Mesothelial cell of epicardium (in vitro differentiated cells): Measurements from ENCODE around the gene XDH. TPM values are rescaled to one million over a fixed set of nuclear protein-coding genes. Genes with fewer than 3 reads are reported as not detected.

Experiments used
- DNase-seq, 2 experiments: peaks; one replicate each; pipeline ENCODE4 v3.0.0; 2021; ENCODE audit warnings: low spot score in 2 of 2; ENCODE audit not compliant: unreplicated experiment in 2 of 2
- H3K27ac Mint-ChIP-seq: 2 replicates; pipeline ENCODE4 v1.8.0; 2021; ENCODE audit warnings: mixed read lengths
- H3K27me3 Mint-ChIP-seq: 2 replicates; pipeline ENCODE4 v1.8.0; 2021; ENCODE audit warnings: low read depth, mixed read lengths
- H3K36me3 Mint-ChIP-seq: 2 replicates; pipeline ENCODE4 v1.8.0; 2021; ENCODE audit warnings: mixed read lengths
- H3K4me1 Mint-ChIP-seq: 2 replicates; pipeline ENCODE4 v1.8.0; 2021; ENCODE audit warnings: mixed read lengths
- H3K4me3 Mint-ChIP-seq: 2 replicates; pipeline ENCODE4 v1.8.0; 2021; ENCODE audit warnings: mild to moderate bottlenecking, moderate library complexity, mixed read lengths
- H3K9me3 Mint-ChIP-seq: 2 replicates; pipeline ENCODE4 v1.8.0; 2021; ENCODE audit warnings: mixed read lengths
- CTCF ChIP-seq: fragments of 200-600 bp; sonication (generic); IDR thresholded peaks from one replicate; pipeline ENCODE4 v1.5.0; 2021; ENCODE audit warnings: antibody characterized with exemption; ENCODE audit not compliant: unreplicated experiment
- total RNA-seq: library from RNA; stranded (reverse); gene quantifications from 3 replicates; pipeline ENCODE4 v1.2.1, GENCODE V29; 2021

Gene XDH
- total RNA-seq, 1 donor from 2014 or later: 3.9 TPM

GRCh38 chr2:31314761-31315160, 99.8 kb downstream of the XDH start:
- Mint-ChIP-seq H3K4me3 (no peak overlapping the region), H3K27me3 (no peaks in the 10 kb centered on the region), H3K36me3 (no peaks in the 10 kb centered on the region), H3K27ac (no peak overlapping the region), H3K9me3 (peaks cover 10% of the 10 kb centered on the region), H3K4me1 (peaks cover 10% of the 10 kb centered on the region)
- DNase-seq: no peak
- no peak for TF ChIP-seq CTCF

- TF ChIP-seq CTCF: no peak
- no peak for DNase-seq
- peaks cover 5% of the 10 kb centered on the region for H3K36me3 Mint-ChIP-seq
- H3K27ac Mint-ChIP-seq: no peak overlapping the region
- H3K4me3 Mint-ChIP-seq: no peak overlapping the region
- peaks cover 27% of the 10 kb centered on the region for H3K9me3 Mint-ChIP-seq
- H3K4me1 Mint-ChIP-seq: no peaks in the 10 kb centered on the region
- no peaks in the 10 kb centered on the region for H3K27me3 Mint-ChIP-seq
Observed at GRCh38 chr2:31312898-31313297, 101.6 kb downstream of the XDH start.

GRCh38 chr2:31304816-31305215, 109.7 kb downstream of the XDH start:
- Mint-ChIP-seq H3K4me3 (no peak overlapping the region), H3K9me3 (peaks cover 36% of the 10 kb centered on the region), H3K27ac (no peak overlapping the region), H3K36me3 (peaks cover 5% of the 10 kb centered on the region), H3K4me1 (peaks cover 16% of the 10 kb centered on the region), H3K27me3 (no peaks in the 10 kb centered on the region)
- DNase-seq: no peak
- TF ChIP-seq CTCF: no peak

GRCh38 chr2:31302940-31303563, 111.5 kb downstream of the XDH start:
- no peak for DNase-seq
- H3K9me3 Mint-ChIP-seq: peaks cover 20% of the 10 kb centered on the region

GRCh38 chr2:31300309-31300708, 114.2 kb downstream of the XDH start:
- H3K4me3 Mint-ChIP-seq: no peak overlapping the region
- no peak for DNase-seq
- TF ChIP-seq CTCF: no peak
- no peak overlapping the region for H3K27ac Mint-ChIP-seq
- H3K36me3 Mint-ChIP-seq: no peaks in the 10 kb centered on the region
- H3K9me3 Mint-ChIP-seq: no peaks in the 10 kb centered on the region
- H3K27me3 Mint-ChIP-seq: no peaks in the 10 kb centered on the region
- peaks cover 28% of the 10 kb centered on the region for H3K4me1 Mint-ChIP-seq

More at GRCh38 chr2:31302940-31303563, 111.5 kb downstream of the XDH start:
- Mint-ChIP-seq H3K27ac (peak overlapping the region; percentile 63), H3K4me3 (no peak overlapping the region), H3K27me3 (no peaks in the 10 kb centered on the region), H3K36me3 (peaks cover under 1% of the 10 kb centered on the region), H3K4me1 (peaks cover 16% of the 10 kb centered on the region)
- TF ChIP-seq CTCF: no peak
